Muscle of leg (tissue), 11 donors: ENCODE results near the gene CCL27. TPM values are rescaled to one million over a fixed set of nuclear protein-coding genes. Genes with fewer than 3 reads are reported as not detected.

Experiments used
- DNase-seq: peaks from one replicate; pipeline ENCODE4 v3.0.0; 2013
- H3K27ac ChIP-seq: one replicate; pipeline ENCODE4 v1.5.1; 2013; ENCODE audit warnings: mild to moderate bottlenecking, low read length, control low read depth
- H3K27me3 ChIP-seq: one replicate; pipeline ENCODE4 v1.6.1; 2013; ENCODE audit warnings: low read length; ENCODE audit not compliant: control insufficient read depth, insufficient read depth
- H3K36me3 ChIP-seq: one replicate; pipeline ENCODE4 v1.6.1; 2013; ENCODE audit warnings: low read length; ENCODE audit not compliant: control insufficient read depth, insufficient read depth
- H3K4me1 ChIP-seq: one replicate; pipeline ENCODE4 v1.6.1; 2013; ENCODE audit warnings: low read length; ENCODE audit not compliant: control insufficient read depth, insufficient read depth
- H3K4me3 ChIP-seq: one replicate; pipeline ENCODE4 v1.5.1; 2013; ENCODE audit warnings: low read length, control low read depth
- H3K9me3 ChIP-seq: replicated peaks from 2 replicates; pipeline ENCODE4 v1.6.1; 2013; ENCODE audit warnings: low read depth, low read length; ENCODE audit not compliant: control insufficient read depth
- WGBS: methylation state at CpG from one replicate; pipeline ENCODE4 v1.1.5; 2013; ENCODE audit warnings: missing lambda C conversion rate; ENCODE audit not compliant: insufficient coverage; 5-methylcytosine and 5-hydroxymethylcytosine counted together
- polyA plus RNA-seq, 8 donors: library from polyadenylated mRNA; unstranded; fragments of 120-200 nt; gene quantifications; one replicate each; pipeline versions ENCODE4 v1.2.1 to v1.2.3, GENCODE V29; 2013; ENCODE audit warnings: inconsistent platforms in 1 of 8, low replicate concordance in 1 of 8; ENCODE audit not compliant: insufficient read length in 8 of 8, insufficient read depth in 1 of 8
- total RNA-seq: library from RNA; stranded (reverse); fragments of 120-200 nt; gene quantifications from one replicate; pipeline ENCODE4 v1.2.4, GENCODE V29; 2013

Gene CCL27
- total and polyA plus RNA-seq, 9 donors = 0.31 to 1.1 (median 0.61) TPM; not detected in 1

GRCh38 chr9:34684816-34685215 is 22.4 kb upstream of the CCL27 start:
- Histone ChIP-seq H3K27me3 (no peaks in the 10 kb centered on the region), H3K9me3 (no peaks in the 10 kb centered on the region), H3K4me3 (no peak overlapping the region), H3K36me3 (peaks cover 9% of the 10 kb centered on the region), H3K4me1 (peaks cover 7% of the 10 kb centered on the region), H3K27ac (no peak overlapping the region)
- no peak for DNase-seq
- 100% methylated on average over 1 of the region's 4 CpGs for WGBS

- DNase-seq = no peak
- Histone ChIP-seq H3K27me3 (no peaks in the 10 kb centered on the region), H3K9me3 (no peaks in the 10 kb centered on the region), H3K27ac (no peak overlapping the region), H3K36me3 (peaks cover 9% of the 10 kb centered on the region), H3K4me3 (no peak overlapping the region), H3K4me1 (peaks cover 7% of the 10 kb centered on the region)
- 86% methylated on average over 1 of the region's 4 CpGs for WGBS
Measured at GRCh38 chr9:34684145-34684544, 21.7 kb upstream of the CCL27 start.

- DNase-seq = no peak
- WGBS = 100% methylated on average over 2 of the region's 2 CpGs
- no peaks in the 10 kb centered on the region for H3K27me3 ChIP-seq
- H3K36me3 ChIP-seq = peaks cover under 1% of the 10 kb centered on the region
- no peak overlapping the region for H3K4me3 ChIP-seq
- H3K9me3 ChIP-seq = no peaks in the 10 kb centered on the region
- H3K27ac ChIP-seq = no peak overlapping the region
- H3K4me1 ChIP-seq = no peaks in the 10 kb centered on the region
Measured at GRCh38 chr9:34675869-34676268, 13.4 kb upstream of the CCL27 start.

- Histone ChIP-seq H3K4me1 (no peaks in the 10 kb centered on the region), H3K27ac (no peak overlapping the region), H3K27me3 (no peaks in the 10 kb centered on the region), H3K9me3 (no peaks in the 10 kb centered on the region), H3K36me3 (no peaks in the 10 kb centered on the region), H3K4me3 (no peak overlapping the region)
- 60% methylated on average over 1 of the region's 10 CpGs for WGBS
- DNase-seq = peak; percentile 55
Measured at GRCh38 chr9:34675048-34675714, 12.7 kb upstream of the CCL27 start.

GRCh38 chr9:34674440-34674839 is 12.0 kb upstream of the CCL27 start:
- no peak overlapping the region for H3K4me3 ChIP-seq
- DNase-seq = no peak
- H3K27ac ChIP-seq = no peak overlapping the region
- H3K36me3 ChIP-seq = peaks cover 1% of the 10 kb centered on the region
- H3K27me3 ChIP-seq = no peaks in the 10 kb centered on the region
- H3K4me1 ChIP-seq = no peaks in the 10 kb centered on the region
- no peaks in the 10 kb centered on the region for H3K9me3 ChIP-seq
- 70% methylated on average over 1 of the region's 3 CpGs for WGBS

- H3K9me3 ChIP-seq = no peaks in the 10 kb centered on the region
- WGBS = no CpG with 5 or more reads among the region's 1 CpG
- H3K27me3 ChIP-seq = no peaks in the 10 kb centered on the region
- peaks cover 2% of the 10 kb centered on the region for H3K4me1 ChIP-seq
- peaks cover 15% of the 10 kb centered on the region for H3K36me3 ChIP-seq
- no peak overlapping the region for H3K27ac ChIP-seq
- no peak overlapping the region for H3K4me3 ChIP-seq
- DNase-seq = no peak
Measured at GRCh38 chr9:34671307-34671706, 8.8 kb upstream of the CCL27 start.

GRCh38 chr9:34669809-34670562 is 7.5 kb upstream of the CCL27 start:
- no peaks in the 10 kb centered on the region for H3K9me3 ChIP-seq
- peaks cover 7% of the 10 kb centered on the region for H3K4me1 ChIP-seq
- no peak overlapping the region for H3K4me3 ChIP-seq
- H3K36me3 ChIP-seq = peaks cover 15% of the 10 kb centered on the region
- no peak overlapping the region for H3K27ac ChIP-seq
- H3K27me3 ChIP-seq = no peaks in the 10 kb centered on the region
- DNase-seq = no peak
- no CpG with 5 or more reads among the region's 5 CpGs for WGBS

GRCh38 chr9:34665381-34666250 is 3.2 kb upstream of the CCL27 start:
- Histone ChIP-seq H3K4me3 (peak overlapping the region; percentile 93), H3K36me3 (peaks cover 44% of the 10 kb centered on the region), H3K9me3 (no peaks in the 10 kb centered on the region), H3K27ac (peak overlapping the region; percentile 100), H3K4me1 (peaks cover 17% of the 10 kb centered on the region), H3K27me3 (no peaks in the 10 kb centered on the region)
- peak; percentile 98 for DNase-seq
- 2% methylated on average over 35 of the region's 55 CpGs for WGBS

- H3K36me3 ChIP-seq = peaks cover 50% of the 10 kb centered on the region
- H3K27ac ChIP-seq = peak overlapping the region; percentile 89
- no peak for DNase-seq
- peaks cover 17% of the 10 kb centered on the region for H3K4me1 ChIP-seq
- under 1% methylated on average over 26 of the region's 26 CpGs for WGBS
- no peaks in the 10 kb centered on the region for H3K27me3 ChIP-seq
- H3K4me3 ChIP-seq = peak overlapping the region; percentile 93
- no peaks in the 10 kb centered on the region for H3K9me3 ChIP-seq
Measured at GRCh38 chr9:34665067-34665380, 2.6 kb upstream of the CCL27 start.
